ENCODE data around the gene HASPIN. TPM values are rescaled to one million over a fixed set of nuclear protein-coding genes. Genes with fewer than 3 reads are reported as not detected.

The HASPIN gene
- total RNA-seq, 3 donors from 2014 or later (not counting 1 experiment from before 2014, with no cell fraction given) = 0.33 to 0.79 (median 0.70) TPM

DNA sequence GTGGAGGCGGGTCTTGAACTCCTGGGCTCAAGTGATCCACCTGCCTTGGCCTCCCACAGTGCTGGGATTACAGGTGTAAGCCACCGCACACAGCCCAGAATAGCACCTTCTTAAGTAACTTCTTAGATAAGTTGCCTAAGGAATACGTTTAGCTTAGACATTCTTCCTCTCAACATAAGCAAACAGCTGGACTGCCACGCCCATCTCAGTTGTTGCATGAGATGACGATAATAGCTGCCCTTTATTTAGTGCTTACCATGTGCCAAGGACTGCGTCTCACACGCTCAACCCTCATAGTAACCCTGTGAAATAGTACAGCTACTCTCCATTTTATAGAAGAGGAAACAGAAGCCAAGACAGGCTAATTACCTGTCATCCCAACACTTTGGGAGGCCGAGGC is 11.8 kb downstream of the HASPIN start:
- Mint-ChIP-seq H3K27ac (no peak overlapping the region), H3K27me3 (ENCODE audit: low read depth in 2 of 2) (no peaks in the 10 kb centered on the region), H3K4me1 (peaks cover 22 to 31% of the 10 kb centered on the region in 2 donors), H3K4me3 (no peak overlapping the region), H3K9me3 (no peaks in the 10 kb centered on the region), H3K36me3 (no peaks in the 10 kb centered on the region)
- DNase-seq = no peak
- TF ChIP-seq, protein P1, sequence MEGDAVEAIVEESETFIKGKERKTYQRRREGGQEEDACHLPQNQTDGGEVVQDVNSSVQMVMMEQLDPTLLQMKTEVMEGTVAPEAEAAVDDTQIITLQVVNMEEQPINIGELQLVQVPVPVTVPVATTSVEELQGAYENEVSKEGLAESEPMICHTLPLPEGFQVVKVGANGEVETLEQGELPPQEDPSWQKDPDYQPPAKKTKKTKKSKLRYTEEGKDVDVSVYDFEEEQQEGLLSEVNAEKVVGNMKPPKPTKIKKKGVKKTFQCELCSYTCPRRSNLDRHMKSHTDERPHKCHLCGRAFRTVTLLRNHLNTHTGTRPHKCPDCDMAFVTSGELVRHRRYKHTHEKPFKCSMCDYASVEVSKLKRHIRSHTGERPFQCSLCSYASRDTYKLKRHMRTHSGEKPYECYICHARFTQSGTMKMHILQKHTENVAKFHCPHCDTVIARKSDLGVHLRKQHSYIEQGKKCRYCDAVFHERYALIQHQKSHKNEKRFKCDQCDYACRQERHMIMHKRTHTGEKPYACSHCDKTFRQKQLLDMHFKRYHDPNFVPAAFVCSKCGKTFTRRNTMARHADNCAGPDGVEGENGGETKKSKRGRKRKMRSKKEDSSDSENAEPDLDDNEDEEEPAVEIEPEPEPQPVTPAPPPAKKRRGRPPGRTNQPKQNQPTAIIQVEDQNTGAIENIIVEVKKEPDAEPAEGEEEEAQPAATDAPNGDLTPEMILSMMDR (IDR thresholded peaks at IDR 0.05) = no peak
- no peak overlapping the region for H3K27ac ChIP-seq (ENCODE audit: low read length)
- H3K27me3 ChIP-seq (ENCODE audit: control insufficient read depth, insufficient read depth, low read length) = no peaks in the 10 kb centered on the region
- no peak overlapping the region for H3K4me3 ChIP-seq (ENCODE audit: low read length)
- H3K9me3 ChIP-seq (ENCODE audit: control insufficient read depth, insufficient read depth, low read length) = no peaks in the 10 kb centered on the region
- WGBS (ENCODE audit: insufficient coverage) = 89% methylated on average over 8 of the region's 8 CpGs
- intact Hi-C loops (cut with micrococcal nuclease) = loop anchor here (10.0 kb wide), 1 partner anchor 269 kb away; no protein-coding TSS in a partner anchor
- peaks cover 30% of the 10 kb centered on the region for H3K4me1 ChIP-seq (ENCODE audit: control insufficient read depth, insufficient read depth, low read length)
- H3K36me3 ChIP-seq (ENCODE audit: control insufficient read depth, insufficient read depth, low read length) = no peaks in the 10 kb centered on the region
- ATAC-seq = no peak

DNA sequence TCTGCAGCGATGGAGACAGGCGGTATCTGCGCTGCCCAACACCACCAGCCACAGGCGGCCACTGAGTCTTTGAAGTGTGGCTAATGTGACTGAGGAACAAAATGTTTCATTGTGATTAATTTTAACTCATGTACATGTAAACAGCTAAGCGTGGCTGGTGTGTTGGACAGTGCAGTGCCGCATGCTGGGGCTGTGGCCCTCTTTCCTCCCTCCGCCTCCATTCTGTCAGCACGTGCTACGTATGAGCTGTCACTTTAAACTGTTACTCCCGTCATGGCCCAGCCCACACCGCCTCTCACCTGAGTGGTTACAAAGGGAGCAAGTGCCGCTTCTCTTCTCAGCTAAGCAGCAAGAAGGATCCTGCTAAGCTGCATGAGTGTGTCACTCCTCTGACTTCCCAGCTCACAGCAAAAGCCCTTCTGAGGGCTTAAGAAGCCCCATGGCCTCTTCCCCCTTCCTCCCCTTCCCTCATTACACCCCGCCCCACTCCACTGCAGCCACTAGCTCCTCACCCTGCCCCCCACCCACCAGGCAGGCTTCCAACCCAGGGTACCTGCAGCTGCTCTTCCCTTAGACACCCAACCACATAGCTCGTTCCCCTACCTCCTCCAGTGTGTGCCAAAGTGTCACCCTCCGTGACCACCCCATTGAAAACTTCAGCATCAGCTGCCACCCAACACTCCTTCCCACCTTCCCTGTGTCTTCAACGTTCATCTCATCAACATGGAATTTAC is 15.0 kb downstream of the HASPIN start:
- Mint-ChIP-seq H3K27me3 (ENCODE audit: low read depth in 2 of 2) (no peaks in the 10 kb centered on the region), H3K4me3 (no peak overlapping the region), H3K36me3 (no peaks in the 10 kb centered on the region), H3K27ac (peak overlapping the region; percentile 34 to 75), H3K4me1 (peaks cover 26 to 36% of the 10 kb centered on the region in 2 donors), H3K9me3 (no peaks in the 10 kb centered on the region)
- Histone ChIP-seq H3K4me1 (ENCODE audit: control insufficient read depth, insufficient read depth, low read length) (peaks cover 41% of the 10 kb centered on the region), H3K27me3 (ENCODE audit: control insufficient read depth, insufficient read depth, low read length) (no peaks in the 10 kb centered on the region), H3K27ac (ENCODE audit: low read length) (no peak overlapping the region), H3K9me3 (ENCODE audit: control insufficient read depth, insufficient read depth, low read length) (no peaks in the 10 kb centered on the region), H3K4me3 (ENCODE audit: low read length) (no peak overlapping the region), H3K36me3 (ENCODE audit: control insufficient read depth, insufficient read depth, low read length) (no peaks in the 10 kb centered on the region)
- intact Hi-C loops (cut with micrococcal nuclease) = loop anchor here (2.0 to 10.0 kb wide), 2 partner anchors 26 to 266 kb away; no protein-coding TSS in a partner anchor
- DNase-seq (peak in 1 of 2 donors; percentile 79), ATAC-seq (peak; percentile 38 to 63 (median 59))
- 58% methylated on average over 16 of the region's 16 CpGs for WGBS (ENCODE audit: insufficient coverage)
- TF ChIP-seq, protein P1 (IDR thresholded peaks at IDR 0.05) = no peak

DNA sequence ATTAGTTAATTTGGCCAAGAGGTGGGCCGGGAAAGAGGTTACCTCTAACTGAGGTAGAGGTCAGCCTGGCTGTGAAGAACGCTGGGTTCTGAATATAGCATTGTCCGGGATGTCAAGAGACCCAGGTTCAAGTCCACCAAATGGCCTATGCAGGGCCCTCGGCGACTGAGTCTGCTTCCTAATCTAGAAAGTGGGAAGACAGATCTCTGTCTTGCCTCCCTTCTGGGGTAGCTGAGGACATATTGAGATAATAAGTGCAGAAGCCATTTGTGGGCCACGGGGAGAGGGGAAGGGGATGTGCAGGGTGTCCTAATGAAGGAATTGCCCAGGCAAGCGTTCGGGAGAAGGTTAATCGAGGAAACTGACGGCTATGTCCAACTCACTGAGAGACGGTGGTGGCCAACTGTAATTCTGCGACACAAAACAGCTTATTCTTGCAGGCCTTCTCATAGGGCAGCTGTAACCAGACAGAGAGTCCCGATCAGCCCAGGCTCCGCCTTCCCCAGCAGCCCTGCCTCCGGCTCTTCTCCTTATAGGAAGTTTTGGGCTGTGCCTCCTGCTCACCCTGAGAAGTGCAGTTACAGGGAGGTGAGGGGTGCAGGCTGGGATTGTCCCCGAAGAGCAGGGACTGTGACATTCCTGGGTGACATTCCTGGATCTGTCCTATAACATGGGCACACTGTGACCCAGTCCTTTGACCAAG is 15.9 kb downstream of the HASPIN start:
- H3K9me3 ChIP-seq (ENCODE audit: control insufficient read depth, insufficient read depth, low read length) = no peaks in the 10 kb centered on the region
- no peaks in the 10 kb centered on the region for H3K36me3 ChIP-seq (ENCODE audit: control insufficient read depth, insufficient read depth, low read length)
- DNase-seq (no peak), ATAC-seq (no peak)
- H3K9me3 Mint-ChIP-seq = no peaks in the 10 kb centered on the region
- H3K36me3 Mint-ChIP-seq = no peaks in the 10 kb centered on the region
- no peak overlapping the region for H3K4me3 Mint-ChIP-seq
- H3K4me3 ChIP-seq (ENCODE audit: low read length) = no peak overlapping the region
- peaks cover 41% of the 10 kb centered on the region for H3K4me1 ChIP-seq (ENCODE audit: control insufficient read depth, insufficient read depth, low read length)
- no peak overlapping the region for H3K27ac ChIP-seq (ENCODE audit: low read length)
- H3K27me3 ChIP-seq (ENCODE audit: control insufficient read depth, insufficient read depth, low read length) = no peaks in the 10 kb centered on the region
- intact Hi-C loops (cut with micrococcal nuclease) = loop anchor here (2.0 to 10.0 kb wide), 2 partner anchors 25 to 265 kb away; no protein-coding TSS in a partner anchor
- WGBS (ENCODE audit: insufficient coverage) = 97% methylated on average over 16 of the region's 16 CpGs
- H3K27ac Mint-ChIP-seq = peak overlapping the region; percentile 34 to 75
- TF ChIP-seq, protein P1 (IDR thresholded peaks at IDR 0.05) = no peak
- peaks cover 26 to 36% of the 10 kb centered on the region in 2 donors for H3K4me1 Mint-ChIP-seq
- no peaks in the 10 kb centered on the region for H3K27me3 Mint-ChIP-seq (ENCODE audit: low read depth in 2 of 2)
